Keratinocyte (primary cell): ENCODE data around the gene NDUFA13. TPM values are rescaled to one million over a fixed set of nuclear protein-coding genes. Genes with fewer than 3 reads are reported as not detected.

Source experiments
- DNase-seq: peaks from one replicate; pipeline ENCODE4 v3.0.0-alpha.2; 2011; ENCODE audit warnings: low read depth, missing footprints, low spot score
- FAIRE-seq: peaks from 2 replicates; lab custom pipeline; 2011; peaks lifted over from hg19 to GRCh38; lab: Jason Lieb, UNC
- H2AFZ ChIP-seq: 2 replicates; pipeline ENCODE4 v1.6.0; 2012; ENCODE audit warnings: low read length, control low read depth, inconsistent platforms; ENCODE audit not compliant: control insufficient read depth
- H3K27ac ChIP-seq: 2 replicates; pipeline ENCODE4 v1.5.1; 2011; ENCODE audit warnings: low read length; ENCODE audit not compliant: control insufficient read depth, insufficient read depth
- H3K27me3 ChIP-seq: 3 replicates; pipeline ENCODE4 v1.6.0; 2011; ENCODE audit warnings: low read length; ENCODE audit not compliant: control insufficient read depth, insufficient read depth; ENCODE audit errors: extremely low read depth
- H3K36me3 ChIP-seq, 2 experiments: 2 replicates in 1 of 2; 3 replicates in 1 of 2; pipeline ENCODE4 v1.5.1; 2011; ENCODE audit warnings: low read length in 2 of 2, mild to moderate bottlenecking in 1 of 2; ENCODE audit not compliant: control insufficient read depth in 2 of 2, insufficient read depth in 2 of 2; ENCODE audit errors: extremely low read depth in 1 of 2
- H3K4me1 ChIP-seq: 3 replicates; pipeline ENCODE4 v1.5.1; 2011; ENCODE audit warnings: low read length; ENCODE audit not compliant: control insufficient read depth, insufficient read depth; ENCODE audit errors: extremely low read depth
- H3K4me2 ChIP-seq: 3 replicates; pipeline ENCODE4 v1.6.0; 2011; ENCODE audit warnings: low read depth, low read length; ENCODE audit not compliant: control insufficient read depth, insufficient read depth; ENCODE audit errors: extremely low read depth
- H3K4me3 ChIP-seq, 3 experiments: fragments of 200-600 bp in 1 of 3; sonication (generic) in 1 of 3; 2 replicates in 2 of 3; 3 replicates in 1 of 3; pipeline ENCODE4 v1.5.1; 2011 to 2016; ENCODE audit warnings: low read length in 3 of 3, mild to moderate bottlenecking in 3 of 3, control low read depth in 2 of 3, inconsistent platforms in 1 of 3, low read depth in 1 of 3, mixed read lengths in 1 of 3, mixed run types in 1 of 3, moderate library complexity in 1 of 3; ENCODE audit not compliant: control insufficient read depth in 2 of 3, insufficient read depth in 2 of 3; ENCODE audit errors: extremely low read depth in 1 of 3
- H3K79me2 ChIP-seq: 2 replicates; pipeline ENCODE4 v1.6.0; 2012; ENCODE audit warnings: low read length; ENCODE audit not compliant: control insufficient read depth, insufficient read depth
- H3K9ac ChIP-seq: 3 replicates; pipeline ENCODE4 v1.6.0; 2011; ENCODE audit warnings: low read length; ENCODE audit not compliant: control insufficient read depth, insufficient read depth; ENCODE audit errors: extremely low read depth
- H3K9me1 ChIP-seq: 3 replicates; pipeline ENCODE4 v1.6.0; 2011; ENCODE audit warnings: low read length; ENCODE audit not compliant: control insufficient read depth, insufficient read depth; ENCODE audit errors: extremely low read depth
- H3K9me3 ChIP-seq: 2 replicates; pipeline ENCODE4 v1.5.1; 2012; ENCODE audit warnings: low read depth, low read length; ENCODE audit not compliant: control insufficient read depth
- H4K20me1 ChIP-seq: 3 replicates; pipeline ENCODE4 v1.6.0; 2011; ENCODE audit warnings: low read length; ENCODE audit not compliant: control insufficient read depth, insufficient read depth; ENCODE audit errors: extremely low read depth
- CTCF ChIP-seq, 3 experiments: IDR thresholded peaks in 1 of 3; conservative IDR thresholded peaks in 1 of 3; optimal IDR thresholded peaks in 1 of 3; 2 replicates in 2 of 3; 3 replicates in 1 of 3; pipeline versions ENCODE3 to v1.5.1; 2011; ENCODE audit warnings: low read length in 3 of 3, mild to moderate bottlenecking in 3 of 3, moderate library complexity in 2 of 3, control low read depth in 1 of 3, inconsistent platforms in 1 of 3; ENCODE audit not compliant: insufficient read depth in 2 of 3; ENCODE audit errors: extremely low read depth in 1 of 3
- EZH2 ChIP-seq: IDR thresholded peaks from one replicate; pipeline ENCODE4 v1.6.1; 2012; ENCODE audit warnings: inconsistent platforms, mild to moderate bottlenecking, low read length, moderate library complexity
- dilution Hi-C: fragments of 300-500 bp; cut with MboI; formaldehyde crosslinking; loops from one replicate; pipeline ENCODE4 v1.7.0; 2020; ENCODE audit warnings: low sequenced_read_pairs; ENCODE audit not compliant: extremely low pct_ligation_motif_present
- polyA plus RNA-seq, 5 experiments: library from polyadenylated mRNA; depleted of rRNA in 3 of 5; stranded (reverse) in 3 of 5; stranded (forward) in 1 of 5; unstranded in 1 of 5; fragments of >200 nt; gene quantifications; 1 replicate in 1 of 5; 2 replicates in 3 of 5; 3 replicates in 1 of 5; pipeline versions ENCODE4 v1.2.1 to v1.2.3, GENCODE V29; 2011 to 2012; ENCODE audit warnings: missing spikeins in 2 of 5, low read depth in 1 of 5, low replicate concordance in 1 of 5

Gene NDUFA13
- polyA plus RNA-seq, 1 donor (not counting 4 experiments of a cell fraction or from before 2014, with no cell fraction given) = 343 TPM

- peaks cover 37% of the 10 kb centered on the region for H3K27me3 ChIP-seq
- FAIRE-seq (no peak), DNase-seq (no peak)
- no peaks in the 10 kb centered on the region for H3K9me1 ChIP-seq
- peaks cover 8% of the 10 kb centered on the region for H3K4me1 ChIP-seq
- dilution Hi-C loops = no loop called here
- H3K79me2 ChIP-seq = no peaks in the 10 kb centered on the region
- H3K4me2 ChIP-seq = peak within 1 kb of the TSS; percentile 64
- no peak within 1 kb of the TSS for H3K27ac ChIP-seq
- TF ChIP-seq EZH2 (peak; percentile 30), CTCF (optimal IDR thresholded peaks at IDR 0.05 in 1 of 3, IDR thresholded peaks at IDR 0.05 in 1 of 3, conservative IDR thresholded peaks at IDR 0.05 in 1 of 3; ENCODE audit: extremely low read depth in 1 of 3, insufficient read depth in 2 of 3, low read length in 3 of 3) (no peak)
- H3K9me3 ChIP-seq = no peaks in the 10 kb centered on the region
- no peaks in the 10 kb centered on the region for H4K20me1 ChIP-seq
- peak within 1 kb of the TSS; percentile 12 for H2AFZ ChIP-seq
- H3K4me3 ChIP-seq = peak within 1 kb of the TSS; percentile 2 to 37 (median 10)
- no peak within 1 kb of the TSS for H3K9ac ChIP-seq
- H3K36me3 ChIP-seq = no peaks in the 10 kb centered on the region
Observed at GRCh38 chr19:19538061-19538784, 22.2 kb downstream of the NDUFA13 start, which contains the start of gene CILP2. TSS of gene CILP2 (plus strand) at chr19:19538265. CDS start at chr19:19538350, 85 bp downstream.

GRCh38 chr19:19538785-19539166, 22.8 kb downstream of the NDUFA13 start:
- Histone ChIP-seq H3K9me1 (no peaks in the 10 kb centered on the region), H3K36me3 (no peaks in the 10 kb centered on the region), H3K4me1 (peaks cover 8% of the 10 kb centered on the region), H3K27ac (no peak overlapping the region), H3K9me3 (no peaks in the 10 kb centered on the region), H4K20me1 (no peaks in the 10 kb centered on the region), H3K79me2 (no peaks in the 10 kb centered on the region), H3K4me3 (peak overlapping the region in 1 of 3 experiments; percentile 37), H2AFZ (no peak overlapping the region), H3K27me3 (peaks cover 37% of the 10 kb centered on the region), H3K9ac (no peak overlapping the region), H3K4me2 (peak overlapping the region; percentile 64)
- DNase-seq (no peak), FAIRE-seq (no peak)
- TF ChIP-seq EZH2 = peak; percentile 13
- no peak for TF ChIP-seq CTCF (optimal IDR thresholded peaks at IDR 0.05 in 1 of 3, IDR thresholded peaks at IDR 0.05 in 1 of 3, conservative IDR thresholded peaks at IDR 0.05 in 1 of 3; ENCODE audit: extremely low read depth in 1 of 3, insufficient read depth in 2 of 3, low read length in 3 of 3)
- dilution Hi-C loops = no loop called here
